GM19193 (cell line): ENCODE data around the gene ARHGEF33.

Experiments
- POLR2A ChIP-seq: IDR thresholded peaks from 4 replicates; pipeline ENCODE4 v1.6.1; 2011; ENCODE audit not compliant: insufficient read depth, insufficient read length; ENCODE audit errors: extremely low read depth

ARHGEF33 gene

DNA sequence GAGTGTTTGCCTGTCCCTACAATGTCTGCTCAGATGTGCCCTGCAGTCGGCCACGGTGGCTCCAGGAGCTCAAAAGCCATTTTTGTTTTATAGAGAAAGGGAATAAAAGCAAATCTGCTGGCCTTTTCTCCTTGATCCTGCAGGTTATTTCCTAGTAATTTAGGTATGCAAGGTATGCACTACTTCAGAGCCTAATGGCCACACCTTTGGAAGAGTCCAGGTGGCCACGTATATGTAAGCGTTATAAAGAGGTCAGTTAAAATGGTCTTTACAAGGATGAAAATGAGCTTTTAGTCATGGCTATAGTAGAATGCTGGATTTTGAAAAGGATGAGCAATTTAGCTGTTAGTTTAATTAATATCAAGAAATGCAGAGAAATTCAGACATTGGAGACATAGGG, 81.7 kb downstream of the ARHGEF33 start:
- TF ChIP-seq POLR2A, result no peak

DNA sequence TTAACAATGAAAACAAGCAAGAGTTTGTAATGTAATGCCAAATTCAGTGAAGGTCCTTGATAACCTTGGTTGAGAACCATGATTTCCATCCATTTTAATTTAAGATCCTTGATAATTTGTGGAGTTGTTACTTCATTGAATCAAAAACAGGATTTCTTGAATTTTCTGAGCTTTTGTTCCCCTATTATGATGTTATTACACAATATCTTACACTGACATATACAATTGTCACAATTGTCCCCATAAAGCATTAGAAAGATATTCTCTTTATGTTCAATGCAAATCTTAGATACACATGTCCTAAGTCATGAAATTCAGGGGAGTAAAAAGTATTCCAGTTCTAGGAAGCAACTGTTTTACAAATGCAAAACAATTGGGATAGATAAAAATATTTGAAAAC, 83.6 kb downstream of the ARHGEF33 start:
- TF ChIP-seq POLR2A, result no peak

- no peak for TF ChIP-seq POLR2A
These were observed 85.4 kb downstream of the ARHGEF33 start for GRCh38 chr2:38975042-38975441.

- TF ChIP-seq POLR2A, result no peak
These were observed 87.4 kb downstream of the ARHGEF33 start for GRCh38 chr2:38977047-38977446.

DNA sequence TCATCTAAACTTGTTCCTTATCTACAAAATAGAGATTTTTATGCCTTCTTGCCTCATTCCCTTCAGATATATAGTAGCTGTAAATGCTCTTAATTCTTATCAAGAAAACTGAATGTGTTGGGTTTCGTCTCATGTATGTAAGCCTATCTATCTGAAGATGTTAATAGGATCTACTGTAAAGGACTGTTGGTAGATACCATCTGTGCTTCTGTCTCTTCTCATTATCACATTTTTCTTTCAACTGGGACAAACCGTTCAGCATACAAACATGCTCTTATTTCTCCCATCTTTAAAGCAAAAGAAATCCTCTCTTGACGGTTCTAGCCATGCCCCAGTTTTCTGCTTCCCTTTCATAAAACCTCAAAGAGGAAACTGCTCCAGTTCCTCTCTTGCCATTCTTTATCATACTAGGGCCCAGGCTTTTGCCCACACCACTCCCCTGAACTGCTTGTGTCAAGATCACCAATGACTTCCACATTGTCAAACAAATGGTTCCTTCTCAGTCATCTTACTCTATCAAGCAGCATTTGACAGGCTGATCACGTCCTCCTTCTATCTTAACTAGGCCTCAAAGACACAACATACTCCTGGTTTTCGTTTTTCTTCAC, 88.7 kb downstream of the ARHGEF33 start:
- no peak for TF ChIP-seq POLR2A

- TF ChIP-seq POLR2A, result no peak
These were observed 89.2 kb downstream of the ARHGEF33 start for GRCh38 chr2:38978908-38979307.

GRCh38 chr2:38981003-38981669, 91.5 kb downstream of the ARHGEF33 start:
- no peak for TF ChIP-seq POLR2A

- TF ChIP-seq POLR2A, result no peak
These were observed 92.1 kb downstream of the ARHGEF33 start for GRCh38 chr2:38981670-38982357.

DNA sequence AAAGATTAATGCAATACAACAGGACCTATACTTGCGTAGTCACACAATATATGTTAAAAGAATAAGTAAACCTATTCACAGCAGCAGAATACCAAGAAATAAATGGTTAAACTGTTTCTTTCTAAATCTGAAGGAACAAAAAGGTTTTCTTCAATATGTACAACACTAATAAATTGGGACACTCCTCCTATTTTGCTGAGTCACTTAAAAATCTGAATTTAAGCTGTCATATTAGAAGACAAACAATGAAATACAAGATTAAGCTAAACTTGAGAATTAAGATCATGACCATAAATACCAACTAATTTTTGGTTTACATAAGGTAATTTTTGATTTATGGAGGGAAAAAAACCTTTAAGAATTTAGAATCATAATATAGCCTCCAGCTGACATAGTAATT, 92.8 kb downstream of the ARHGEF33 start:
- no peak for TF ChIP-seq POLR2A

DNA sequence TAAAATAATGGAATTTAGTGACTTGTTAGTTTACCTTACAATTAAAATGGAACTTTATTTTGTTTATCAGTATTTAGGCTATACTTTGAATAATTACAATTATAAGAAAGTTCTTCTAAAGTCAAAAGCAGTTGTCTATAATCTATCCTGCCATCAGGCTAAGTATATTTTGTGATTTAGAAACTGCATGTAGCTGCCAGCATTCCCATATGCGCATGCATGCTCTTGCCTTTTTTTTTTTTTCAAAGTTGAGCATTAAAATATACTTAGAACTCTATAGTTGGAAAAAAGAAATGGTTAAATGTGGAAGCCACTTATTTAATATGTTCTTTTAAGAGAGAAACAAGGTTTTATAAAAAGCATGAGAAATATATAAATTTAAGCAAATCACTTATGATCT, 99.0 kb downstream of the ARHGEF33 start:
- TF ChIP-seq POLR2A, result no peak

- TF ChIP-seq POLR2A, result no peak
These were observed 102.2 kb downstream of the ARHGEF33 start for GRCh38 chr2:38991899-38992298.

GRCh38 chr2:38997781-38998180, 108.1 kb downstream of the ARHGEF33 start:
- no peak for TF ChIP-seq POLR2A

DNA sequence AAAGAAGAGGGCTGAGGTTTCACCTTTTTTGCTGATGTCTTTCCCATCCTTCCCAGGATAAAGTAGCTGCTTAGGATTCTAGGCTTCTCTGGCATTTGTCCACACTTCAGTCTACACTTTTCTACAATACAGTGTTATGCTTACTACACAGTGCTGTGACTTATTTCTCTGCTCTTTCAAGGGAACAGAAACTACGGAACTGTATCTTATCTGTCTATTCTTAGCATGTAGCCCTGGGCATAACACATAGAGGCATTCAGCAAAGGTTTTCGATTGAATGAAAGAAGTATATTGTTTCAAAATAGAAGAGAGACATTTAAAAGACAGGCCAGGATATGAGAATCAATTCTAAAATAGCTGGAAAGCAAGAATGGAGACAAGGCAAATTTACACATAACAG, 110.9 kb downstream of the ARHGEF33 start:
- TF ChIP-seq POLR2A, result no peak

DNA sequence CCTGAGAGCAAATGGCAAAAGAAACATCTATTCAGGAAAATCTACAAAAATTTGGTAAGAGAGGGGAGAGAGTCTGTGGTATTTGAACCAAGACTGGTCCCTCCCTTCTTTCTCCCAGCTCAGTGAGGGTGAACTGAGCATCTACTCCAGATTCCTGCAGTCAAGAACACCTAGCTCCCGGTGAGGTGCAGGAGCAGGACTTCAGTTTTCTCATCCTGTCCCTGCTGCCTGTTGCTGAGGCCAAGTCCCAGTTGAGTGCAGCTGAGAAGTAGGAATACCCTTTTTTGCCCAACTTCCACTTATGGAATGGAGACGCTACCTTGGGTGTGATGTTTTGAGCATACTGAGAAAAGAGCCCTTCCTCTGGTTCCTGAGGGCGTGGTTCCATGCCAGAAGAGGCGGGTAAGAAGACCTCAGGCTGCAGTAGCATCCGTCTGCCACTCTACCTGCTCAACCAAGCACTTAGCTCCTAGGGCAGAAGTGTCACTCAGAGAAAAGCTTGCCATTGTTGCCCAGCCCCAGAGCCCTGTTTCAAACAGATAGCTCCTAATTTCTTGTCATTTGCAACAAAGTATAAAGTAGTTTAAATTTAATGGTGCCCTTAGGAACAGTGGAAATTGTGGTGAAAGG, 118.3 kb downstream of the ARHGEF33 start:
- TF ChIP-seq POLR2A, result no peak

DNA sequence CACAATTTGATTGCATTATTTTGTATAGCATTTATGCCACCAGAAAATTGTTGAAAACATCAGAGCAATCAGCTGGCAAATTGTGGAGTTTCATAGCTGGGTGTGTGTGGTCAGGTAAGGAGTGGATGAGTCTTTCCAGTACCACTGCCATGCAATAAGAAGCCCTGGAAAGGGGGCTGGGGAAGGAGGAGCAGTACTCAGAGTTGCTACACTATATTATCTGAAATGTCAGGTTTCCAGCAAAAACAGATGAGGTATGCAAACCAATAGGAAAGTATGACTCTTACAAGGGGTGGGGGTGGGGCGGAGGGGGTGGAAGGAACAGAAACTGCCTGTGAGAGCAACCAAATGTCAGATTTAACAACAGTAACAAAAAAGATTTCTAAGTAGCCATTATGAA, 119.0 kb downstream of the ARHGEF33 start:
- TF ChIP-seq POLR2A, result no peak

DNA sequence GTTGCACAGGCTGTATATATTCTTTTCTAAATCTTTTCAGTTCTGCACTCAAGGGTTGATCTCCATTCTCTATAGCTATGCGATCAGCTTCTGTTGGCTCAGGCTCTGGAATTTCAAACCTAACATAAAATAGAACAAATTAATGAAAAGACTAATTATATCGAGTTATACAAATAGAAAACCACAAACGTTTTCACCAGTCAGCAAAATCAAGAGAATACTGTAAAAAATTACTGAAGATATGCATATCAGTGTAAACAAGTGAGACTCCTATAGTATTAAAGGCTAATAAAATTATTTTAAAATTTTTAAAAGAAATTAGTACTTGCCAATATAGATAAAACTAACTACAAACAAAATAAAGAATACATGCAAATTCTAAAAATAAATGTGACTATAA, 124.2 kb downstream of the ARHGEF33 start:
- TF ChIP-seq POLR2A, result no peak
